Mesothelial cell of epicardium (in vitro differentiated cells): ENCODE results near the gene FRAS1. TPM values are rescaled to one million over a fixed set of nuclear protein-coding genes. Genes with fewer than 3 reads are reported as not detected.
A peak's percentile ranks its signal among the peaks of the same experiment; 100 is the strongest.
"Not testable (repeated sequence)": the region's sequence is repeated elsewhere in the genome, so short reads cannot be mapped to it uniquely, and the experiment has no call there.

Source experiments
- DNase-seq, 2 experiments: peaks; one replicate each; pipeline ENCODE4 v3.0.0; 2021; ENCODE audit warnings: low spot score in 2 of 2; ENCODE audit not compliant: unreplicated experiment in 2 of 2
- H3K27ac Mint-ChIP-seq: 2 replicates; pipeline ENCODE4 v1.8.0; 2021; ENCODE audit warnings: mixed read lengths
- H3K27me3 Mint-ChIP-seq: 2 replicates; pipeline ENCODE4 v1.8.0; 2021; ENCODE audit warnings: low read depth, mixed read lengths
- H3K36me3 Mint-ChIP-seq: 2 replicates; pipeline ENCODE4 v1.8.0; 2021; ENCODE audit warnings: mixed read lengths
- H3K4me1 Mint-ChIP-seq: 2 replicates; pipeline ENCODE4 v1.8.0; 2021; ENCODE audit warnings: mixed read lengths
- H3K4me3 Mint-ChIP-seq: 2 replicates; pipeline ENCODE4 v1.8.0; 2021; ENCODE audit warnings: mild to moderate bottlenecking, moderate library complexity, mixed read lengths
- H3K9me3 Mint-ChIP-seq: 2 replicates; pipeline ENCODE4 v1.8.0; 2021; ENCODE audit warnings: mixed read lengths
- CTCF ChIP-seq: fragments of 200-600 bp; sonication (generic); IDR thresholded peaks from one replicate; pipeline ENCODE4 v1.5.0; 2021; ENCODE audit warnings: antibody characterized with exemption; ENCODE audit not compliant: unreplicated experiment
- total RNA-seq: library from RNA; stranded (reverse); gene quantifications from 3 replicates; pipeline ENCODE4 v1.2.1, GENCODE V29; 2021

The FRAS1 gene
- total RNA-seq, 1 donor from 2014 or later: 51.9 TPM

- Mint-ChIP-seq H3K36me3 (peaks cover 21% of the 10 kb centered on the region), H3K4me1 (peaks cover 3% of the 10 kb centered on the region), H3K27ac (no peak overlapping the region), H3K4me3 (no peak overlapping the region), H3K27me3 (no peaks in the 10 kb centered on the region), H3K9me3 (peaks cover 20% of the 10 kb centered on the region)
- no peak for DNase-seq
- TF ChIP-seq CTCF: no peak
These were observed 41.9 kb downstream of the FRAS1 start for GRCh38 chr4:78099058-78099457.

- no peak for TF ChIP-seq CTCF
- peak overlapping the region; percentile 37 for H3K27ac Mint-ChIP-seq
These were observed 42.9 kb downstream of the FRAS1 start for GRCh38 chr4:78100060-78100459.

GRCh38 chr4:78119698-78120097 lies 62.6 kb downstream of the FRAS1 start:
- H3K4me3 Mint-ChIP-seq: no peak overlapping the region
- H3K4me1 Mint-ChIP-seq: peaks cover 4% of the 10 kb centered on the region
- H3K27me3 Mint-ChIP-seq: no peaks in the 10 kb centered on the region
- DNase-seq: no peak
- TF ChIP-seq CTCF: no peak
- peaks cover 26% of the 10 kb centered on the region for H3K36me3 Mint-ChIP-seq
- H3K9me3 Mint-ChIP-seq: peaks cover 28% of the 10 kb centered on the region
- peak overlapping the region; percentile 10 for H3K27ac Mint-ChIP-seq

More at GRCh38 chr4:78100060-78100459, 42.9 kb downstream of the FRAS1 start:
- H3K36me3 Mint-ChIP-seq: peaks cover 24% of the 10 kb centered on the region
- peaks cover 3% of the 10 kb centered on the region for H3K4me1 Mint-ChIP-seq
- no peaks in the 10 kb centered on the region for H3K27me3 Mint-ChIP-seq
- no peak for DNase-seq
- peaks cover 20% of the 10 kb centered on the region for H3K9me3 Mint-ChIP-seq
- no peak overlapping the region for H3K4me3 Mint-ChIP-seq

- no peak overlapping the region for H3K4me3 Mint-ChIP-seq
- no peak for TF ChIP-seq CTCF
- H3K36me3 Mint-ChIP-seq: peaks cover 26% of the 10 kb centered on the region
- no peak overlapping the region for H3K27ac Mint-ChIP-seq
- DNase-seq: no peak
- no peaks in the 10 kb centered on the region for H3K27me3 Mint-ChIP-seq
- peaks cover 28% of the 10 kb centered on the region for H3K9me3 Mint-ChIP-seq
- peaks cover 4% of the 10 kb centered on the region for H3K4me1 Mint-ChIP-seq
These were observed 63.2 kb downstream of the FRAS1 start for GRCh38 chr4:78120144-78120880.

GRCh38 chr4:78121338-78121904 lies 64.3 kb downstream of the FRAS1 start:
- DNase-seq: no peak
- no peaks in the 10 kb centered on the region for H3K27me3 Mint-ChIP-seq
- TF ChIP-seq CTCF: no peak
- H3K27ac Mint-ChIP-seq: no peak overlapping the region
- H3K4me3 Mint-ChIP-seq: no peak overlapping the region
- peaks cover 20% of the 10 kb centered on the region for H3K36me3 Mint-ChIP-seq
- peaks cover 20% of the 10 kb centered on the region for H3K9me3 Mint-ChIP-seq
- H3K4me1 Mint-ChIP-seq: peaks cover 4% of the 10 kb centered on the region

GRCh38 chr4:78125834-78126331 lies 68.8 kb downstream of the FRAS1 start:
- not testable (repeated sequence) for H3K4me1 Mint-ChIP-seq, H3K27me3 Mint-ChIP-seq, H3K4me3 Mint-ChIP-seq, DNase-seq, H3K27ac Mint-ChIP-seq
- Mint-ChIP-seq H3K9me3 (peaks cover 25% of the 10 kb centered on the region), H3K36me3 (peaks cover 21% of the 10 kb centered on the region)
